Neutrophil (primary cell): ENCODE measurements around the gene OR5H2.
"Not testable (repeated sequence)": the region's sequence is repeated elsewhere in the genome, so short reads cannot be mapped to it uniquely, and the experiment has no call there.

Experiments used
- H3K27ac ChIP-seq: fragments of 200-600 bp; sonication (generic); 2 replicates; pipeline ENCODE4 v1.5.1; 2016; ENCODE audit warnings: mild to moderate bottlenecking, moderate library complexity
- H3K27me3 ChIP-seq: fragments of 200-600 bp; sonication (generic); 2 replicates; pipeline ENCODE4 v1.6.0; 2016; ENCODE audit warnings: mild to moderate bottlenecking
- H3K36me3 ChIP-seq: fragments of 200-600 bp; sonication (generic); 2 replicates; pipeline ENCODE4 v1.5.1; 2017
- H3K4me1 ChIP-seq, 2 experiments: fragments of 200-600 bp in 1 of 2; sonication (generic) in 1 of 2; 1 replicate in 1 of 2; 2 replicates in 1 of 2; pipeline versions ENCODE4 v1.5.1 to v1.6.1; 2013 to 2016; ENCODE audit warnings: low read depth in 1 of 2, low read length in 1 of 2, mild to moderate bottlenecking in 1 of 2, moderate library complexity in 1 of 2; ENCODE audit not compliant: control insufficient read depth in 1 of 2, insufficient read depth in 1 of 2
- H3K4me3 ChIP-seq, 2 experiments: fragments of 200-600 bp in 1 of 2; sonication (generic) in 1 of 2; 1 replicate in 1 of 2; 2 replicates in 1 of 2; pipeline ENCODE4 v1.5.1; 2013 to 2016; ENCODE audit warnings: low read depth in 1 of 2, low read length in 1 of 2, mild to moderate bottlenecking in 1 of 2, moderate library complexity in 1 of 2
- H3K9me3 ChIP-seq: fragments of 200-600 bp; sonication (generic); 2 replicates; pipeline ENCODE4 v1.5.1; 2016
- CTCF ChIP-seq: fragments of 200-600 bp; sonication (generic); IDR thresholded peaks from 2 replicates; pipeline ENCODE4 v1.5.1; 2016; ENCODE audit warnings: antibody characterized with exemption

Gene OR5H2

DNA sequence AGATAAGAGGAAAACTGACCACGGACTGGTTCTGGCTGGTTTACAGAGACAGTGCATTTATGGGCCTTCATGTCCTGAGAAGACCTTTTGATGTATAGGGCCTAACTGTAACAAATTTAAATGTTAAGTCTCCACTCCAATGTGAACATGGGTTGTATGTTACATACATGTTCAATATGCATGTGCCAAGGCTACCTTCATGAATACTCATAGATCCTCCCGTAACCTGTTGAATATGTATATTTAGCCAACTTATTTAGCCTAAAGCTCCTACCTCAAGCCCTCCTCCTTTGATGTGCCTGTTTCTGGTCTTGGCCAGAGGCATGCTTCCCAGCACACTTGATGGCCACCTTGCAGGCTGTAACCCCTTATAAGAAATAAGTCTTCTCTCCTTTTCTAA is at the start of gene OR5H2:
Gene OR5H2, plus strand, starts transcription at position 301 of the 400 bp plus-strand sequence. CDS start 398 bp downstream, outside the sequence.
- no peaks in the 10 kb centered on the region for H3K36me3 ChIP-seq
- no peaks in the 10 kb centered on the region for H3K4me1 ChIP-seq
- H3K27me3 ChIP-seq, result no peaks in the 10 kb centered on the region
- H3K9me3 ChIP-seq, result no peaks in the 10 kb centered on the region
- TF ChIP-seq CTCF, result no peak
- H3K4me3 ChIP-seq, result no peak within 1 kb of the TSS
- no peak within 1 kb of the TSS for H3K27ac ChIP-seq

DNA sequence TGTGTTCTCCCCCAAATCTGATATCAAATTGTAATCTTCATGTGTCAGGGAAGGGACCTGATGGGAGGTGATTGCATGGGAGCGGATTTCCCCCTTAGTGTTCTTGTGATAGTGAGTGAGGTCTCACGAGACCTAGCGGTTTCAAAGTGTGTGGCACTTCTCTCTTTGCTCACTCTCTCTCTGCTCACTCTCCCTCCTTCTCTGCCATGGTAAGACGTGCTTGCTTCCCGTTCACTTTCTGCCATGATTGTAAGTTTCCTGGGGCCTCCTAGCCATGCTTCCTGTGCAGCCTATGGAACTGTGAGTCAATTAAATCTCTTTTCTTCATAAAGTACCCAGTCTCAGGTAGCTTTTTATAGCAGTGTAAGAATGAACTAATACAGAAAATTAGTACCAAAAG is 48.8 kb upstream of the OR5H2 start:
- Histone ChIP-seq H3K9me3 (no peaks in the 10 kb centered on the region), H3K4me3 (no peak overlapping the region), H3K4me1 (no peaks in the 10 kb centered on the region), H3K27me3 (no peaks in the 10 kb centered on the region), H3K27ac (no peak overlapping the region), H3K36me3 (no peaks in the 10 kb centered on the region)
- TF ChIP-seq CTCF, result no peak

GRCh38 chr3:98240131-98240530 is 42.2 kb upstream of the OR5H2 start:
- TF ChIP-seq CTCF, result no peak
- no peaks in the 10 kb centered on the region for H3K36me3 ChIP-seq
- H3K4me3 ChIP-seq, result no peak overlapping the region

DNA sequence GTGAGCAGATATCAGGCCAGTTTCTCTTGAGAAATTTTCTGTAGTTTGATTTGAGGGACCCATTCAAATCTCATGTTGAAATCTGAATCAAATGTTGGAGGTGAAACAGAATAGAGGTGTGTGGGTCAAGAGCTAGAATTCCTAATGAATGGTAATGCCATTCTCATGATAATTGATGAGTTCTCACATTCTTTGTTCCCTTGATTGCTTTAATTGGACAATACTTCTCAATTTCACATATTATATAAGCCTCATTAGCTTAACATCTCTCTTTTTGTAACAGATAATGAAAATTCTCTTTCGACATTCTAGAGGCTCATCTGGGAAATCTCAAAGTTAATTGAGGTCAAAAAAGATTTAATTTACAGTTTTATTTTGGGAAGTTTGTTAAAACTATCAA is 40.1 kb upstream of the OR5H2 start:
- H3K4me3 ChIP-seq, result no peak overlapping the region
- H3K9me3 ChIP-seq, result no peaks in the 10 kb centered on the region
- H3K27me3 ChIP-seq, result no peaks in the 10 kb centered on the region
- no peaks in the 10 kb centered on the region for H3K4me1 ChIP-seq
- TF ChIP-seq CTCF, result no peak
- H3K36me3 ChIP-seq, result no peaks in the 10 kb centered on the region
- no peak overlapping the region for H3K27ac ChIP-seq

More at GRCh38 chr3:98240131-98240530, 42.2 kb upstream of the OR5H2 start:
- no peaks in the 10 kb centered on the region for H3K9me3 ChIP-seq
- no peaks in the 10 kb centered on the region for H3K4me1 ChIP-seq
- no peaks in the 10 kb centered on the region for H3K27me3 ChIP-seq
- H3K27ac ChIP-seq, result no peak overlapping the region

GRCh38 chr3:98243843-98244242 is 38.5 kb upstream of the OR5H2 start:
- H3K27me3 ChIP-seq, result no peaks in the 10 kb centered on the region
- no peak for TF ChIP-seq CTCF
- H3K36me3 ChIP-seq, result no peaks in the 10 kb centered on the region
- no peak overlapping the region for H3K27ac ChIP-seq
- H3K9me3 ChIP-seq, result no peaks in the 10 kb centered on the region
- H3K4me3 ChIP-seq, result no peak overlapping the region
- H3K4me1 ChIP-seq, result no peaks in the 10 kb centered on the region

GRCh38 chr3:98246142-98246541 is 36.2 kb upstream of the OR5H2 start:
- Histone ChIP-seq H3K27ac (no peak overlapping the region), H3K4me3 (no peak overlapping the region), H3K4me1 (no peaks in the 10 kb centered on the region), H3K27me3 (no peaks in the 10 kb centered on the region), H3K36me3 (no peaks in the 10 kb centered on the region), H3K9me3 (no peaks in the 10 kb centered on the region)
- TF ChIP-seq CTCF, result no peak

- not testable (repeated sequence) for H3K27me3 ChIP-seq, H3K4me3 ChIP-seq, H3K4me1 ChIP-seq, H3K27ac ChIP-seq, H3K9me3 ChIP-seq, H3K36me3 ChIP-seq
Observed at GRCh38 chr3:98256026-98256425, 26.3 kb upstream of the OR5H2 start.
